GM20000 (cell line): Measurements from ENCODE around the gene TMEM204.

Source experiments
- DNase-seq: peaks from one replicate; pipeline ENCODE4 v3.0.0; 2012; ENCODE audit warnings: low spot score
- CTCF ChIP-seq: IDR thresholded peaks from 2 replicates; pipeline ENCODE4 v1.5.1; 2012; ENCODE audit warnings: mild to moderate bottlenecking, control low read depth; ENCODE audit errors: extremely low read depth, missing control alignments

TMEM204 gene

DNA sequence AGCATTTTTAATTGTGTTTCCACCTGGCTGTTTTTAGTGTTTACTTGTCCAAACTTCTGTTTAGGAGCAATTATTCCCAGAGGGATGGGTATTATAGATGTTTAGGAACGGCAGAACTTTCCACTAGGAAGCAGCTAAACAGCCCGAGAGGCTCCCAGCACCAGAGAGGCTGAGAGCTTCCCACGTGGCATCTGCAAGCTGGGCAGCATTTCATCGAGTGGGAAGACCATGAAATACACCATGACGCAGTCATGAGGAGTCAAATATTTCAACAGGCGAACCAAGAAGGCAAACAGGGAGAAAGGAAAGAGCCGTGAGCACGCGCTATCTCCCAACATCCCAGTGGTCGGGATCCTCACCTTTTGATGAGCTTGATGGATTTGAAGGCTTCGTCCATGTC, 24.1 kb downstream of the TMEM204 start:
- no peak for TF ChIP-seq CTCF
- DNase-seq: no peak

DNA sequence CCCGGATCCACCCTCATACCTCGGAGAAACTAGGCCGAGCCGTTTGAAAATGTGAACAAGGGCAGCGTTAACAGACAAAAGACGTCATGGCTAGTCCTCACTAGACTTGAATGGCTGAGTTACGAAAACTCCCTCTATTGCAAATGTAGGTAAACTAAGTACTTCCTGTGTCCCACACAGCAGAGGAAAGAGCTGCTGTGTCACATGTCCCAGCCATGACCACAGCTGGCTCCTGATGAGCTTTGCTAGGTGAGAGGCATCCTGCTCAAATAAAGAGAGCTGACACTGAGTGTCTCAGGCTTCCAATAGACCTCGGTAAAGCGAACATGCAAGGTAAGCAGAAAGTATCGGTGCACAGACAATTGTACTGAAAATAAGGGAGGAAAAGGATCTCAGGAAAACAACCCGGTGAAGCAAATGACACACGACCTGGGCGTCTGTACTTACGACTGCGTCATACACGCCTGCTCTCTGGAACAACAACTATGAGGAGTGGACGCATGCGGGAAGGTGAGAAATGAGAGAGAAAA, 26.0 kb downstream of the TMEM204 start:
- TF ChIP-seq CTCF: no peak
- DNase-seq: no peak

- no peak for TF ChIP-seq CTCF
- no peak for DNase-seq
These were observed 26.7 kb downstream of the TMEM204 start for GRCh38 chr16:1560153-1560552.

DNA sequence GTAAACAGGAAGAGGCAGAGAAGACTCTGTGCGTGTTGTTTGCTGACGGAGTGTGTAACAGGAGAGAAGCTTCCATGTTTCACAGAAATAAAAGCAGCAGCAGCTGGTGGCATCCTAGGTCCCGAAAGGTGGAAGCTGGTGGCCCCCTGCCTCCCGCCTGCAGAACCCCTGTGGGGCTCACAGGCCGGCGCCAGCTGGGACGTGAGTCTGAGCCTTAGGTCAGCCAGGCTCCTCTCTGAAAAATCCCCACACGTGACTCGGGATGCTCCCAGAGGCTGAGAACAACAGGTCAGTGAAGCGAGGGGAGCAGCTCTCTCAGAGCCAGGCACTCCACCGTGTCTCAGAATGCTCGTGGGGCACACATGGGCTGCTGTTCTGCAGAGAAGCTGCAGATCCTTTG, 27.4 kb downstream of the TMEM204 start:
- no peak for DNase-seq

GRCh38 chr16:1561266-1561665, 27.8 kb downstream of the TMEM204 start:
- DNase-seq: no peak
- TF ChIP-seq CTCF: no peak

More for the DNA sequence above, 27.4 kb downstream of the TMEM204 start:
- TF ChIP-seq CTCF: no peak

DNA sequence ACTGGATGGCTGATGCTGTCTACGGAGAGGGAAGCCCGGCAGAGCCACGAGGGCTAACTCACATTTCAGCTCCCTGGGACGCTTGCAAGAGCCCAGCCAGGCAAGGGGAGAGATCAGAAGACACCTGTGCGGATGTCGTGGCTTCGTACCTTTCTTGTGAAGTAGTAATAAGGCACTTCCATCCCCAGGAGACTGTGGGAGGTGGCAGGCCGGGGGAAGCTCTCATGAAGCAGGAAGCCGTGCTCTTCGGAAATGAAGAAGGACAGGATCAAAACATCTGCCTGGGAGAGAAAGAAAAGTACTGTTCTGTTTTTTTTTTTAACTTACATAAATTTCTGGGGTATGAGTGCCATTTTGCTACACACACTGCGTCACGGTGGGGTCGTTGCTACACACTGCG, 28.4 kb downstream of the TMEM204 start:
- no peak for TF ChIP-seq CTCF
- DNase-seq: no peak

- TF ChIP-seq CTCF: no peak
These were observed 30.3 kb downstream of the TMEM204 start for GRCh38 chr16:1563786-1564185.

More at GRCh38 chr16:1563786-1564185, 30.3 kb downstream of the TMEM204 start:
- no peak for DNase-seq
